Vagina (tissue), 2 donors: ENCODE results near the gene SUPV3L1.

ENCODE experiments used
- POLR2AphosphoS5 ChIP-seq, 2 donors: sonication (generic); formaldehyde crosslinking; IDR thresholded peaks; one replicate each; pipeline ENCODE4 v1.9.0; 2017; ENCODE audit warnings: antibody characterized with exemption in 2 of 2, mild to moderate bottlenecking in 2 of 2, low read depth in 1 of 2; ENCODE audit not compliant: insufficient read depth in 1 of 2
- TF ChIP-seq, protein P1 (sequence below), 3 experiments: fragments of 450-650 bp in 2 of 3; fragments of 200-600 bp in 1 of 3; sonication (generic) in 1 of 3; IDR thresholded peaks; one replicate each; pipeline ENCODE4 v1.5.1; 2017 to 2019; ENCODE audit warnings: antibody characterized with exemption in 3 of 3, mild to moderate bottlenecking in 2 of 3, moderate library complexity in 2 of 3

GRCh38 chr10:69139961-69140360 lies 40.1 kb upstream of the SUPV3L1 start:
- TF ChIP-seq, protein P1, sequence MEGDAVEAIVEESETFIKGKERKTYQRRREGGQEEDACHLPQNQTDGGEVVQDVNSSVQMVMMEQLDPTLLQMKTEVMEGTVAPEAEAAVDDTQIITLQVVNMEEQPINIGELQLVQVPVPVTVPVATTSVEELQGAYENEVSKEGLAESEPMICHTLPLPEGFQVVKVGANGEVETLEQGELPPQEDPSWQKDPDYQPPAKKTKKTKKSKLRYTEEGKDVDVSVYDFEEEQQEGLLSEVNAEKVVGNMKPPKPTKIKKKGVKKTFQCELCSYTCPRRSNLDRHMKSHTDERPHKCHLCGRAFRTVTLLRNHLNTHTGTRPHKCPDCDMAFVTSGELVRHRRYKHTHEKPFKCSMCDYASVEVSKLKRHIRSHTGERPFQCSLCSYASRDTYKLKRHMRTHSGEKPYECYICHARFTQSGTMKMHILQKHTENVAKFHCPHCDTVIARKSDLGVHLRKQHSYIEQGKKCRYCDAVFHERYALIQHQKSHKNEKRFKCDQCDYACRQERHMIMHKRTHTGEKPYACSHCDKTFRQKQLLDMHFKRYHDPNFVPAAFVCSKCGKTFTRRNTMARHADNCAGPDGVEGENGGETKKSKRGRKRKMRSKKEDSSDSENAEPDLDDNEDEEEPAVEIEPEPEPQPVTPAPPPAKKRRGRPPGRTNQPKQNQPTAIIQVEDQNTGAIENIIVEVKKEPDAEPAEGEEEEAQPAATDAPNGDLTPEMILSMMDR (IDR thresholded peaks at IDR 0.05): no peak
- TF ChIP-seq POLR2AphosphoS5 (IDR thresholded peaks at IDR 0.05; ENCODE audit: insufficient read depth in 1 of 2, low read depth in 1 of 2): no peak
